HTR-8/SVneo (cell line): ENCODE results near the gene GCC1.
"Not testable (repeated sequence)": the region's sequence is repeated elsewhere in the genome, so short reads cannot be mapped to it uniquely, and the experiment has no call there.

Experiments
- DNase-seq: peaks from one replicate; pipeline ENCODE4 v3.0.0; 2011; ENCODE audit warnings: low spot score, mixed read lengths; ENCODE audit not compliant: insufficient read length
- FAIRE-seq: peaks from 2 replicates; lab custom pipeline; 2011; peaks lifted over from hg19 to GRCh38; lab: Jason Lieb, UNC

GCC1 gene

DNA sequence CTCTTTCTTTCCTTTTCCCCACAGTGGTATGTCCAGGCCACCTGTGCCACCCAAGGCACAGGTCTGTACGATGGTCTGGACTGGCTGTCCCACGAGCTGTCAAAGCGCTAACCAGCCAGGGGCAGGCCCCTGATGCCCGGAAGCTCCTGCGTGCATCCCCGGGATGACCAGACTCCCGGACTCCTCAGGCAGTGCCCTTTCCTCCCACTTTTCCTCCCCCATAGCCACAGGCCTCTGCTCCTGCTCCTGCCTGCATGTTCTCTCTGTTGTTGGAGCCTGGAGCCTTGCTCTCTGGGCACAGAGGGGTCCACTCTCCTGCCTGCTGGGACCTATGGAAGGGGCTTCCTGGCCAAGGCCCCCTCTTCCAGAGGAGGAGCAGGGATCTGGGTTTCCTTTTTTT is 5.8 kb upstream of the GCC1 start:
- DNase-seq, result no peak
- FAIRE-seq, result no peak

DNA sequence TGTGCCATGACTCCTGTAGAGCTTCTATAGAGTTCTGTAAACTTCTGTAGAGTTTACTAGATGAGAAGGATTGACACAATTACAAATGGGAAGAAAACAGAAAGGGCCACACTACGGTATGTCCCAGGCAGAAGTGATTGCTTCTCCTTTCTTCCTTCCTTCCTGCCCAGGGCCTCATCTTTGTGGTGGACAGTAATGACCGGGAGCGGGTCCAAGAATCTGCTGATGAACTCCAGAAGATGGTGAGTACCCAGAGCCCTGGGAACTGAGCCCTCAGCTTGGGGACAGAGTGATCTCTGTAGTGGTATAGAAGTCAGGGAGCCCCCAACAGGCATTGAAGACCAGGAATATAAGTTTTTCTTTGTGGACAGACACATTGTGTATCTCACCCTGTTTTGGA is 4.5 kb upstream of the GCC1 start:
- no peak for DNase-seq
- no peak for FAIRE-seq

DNA sequence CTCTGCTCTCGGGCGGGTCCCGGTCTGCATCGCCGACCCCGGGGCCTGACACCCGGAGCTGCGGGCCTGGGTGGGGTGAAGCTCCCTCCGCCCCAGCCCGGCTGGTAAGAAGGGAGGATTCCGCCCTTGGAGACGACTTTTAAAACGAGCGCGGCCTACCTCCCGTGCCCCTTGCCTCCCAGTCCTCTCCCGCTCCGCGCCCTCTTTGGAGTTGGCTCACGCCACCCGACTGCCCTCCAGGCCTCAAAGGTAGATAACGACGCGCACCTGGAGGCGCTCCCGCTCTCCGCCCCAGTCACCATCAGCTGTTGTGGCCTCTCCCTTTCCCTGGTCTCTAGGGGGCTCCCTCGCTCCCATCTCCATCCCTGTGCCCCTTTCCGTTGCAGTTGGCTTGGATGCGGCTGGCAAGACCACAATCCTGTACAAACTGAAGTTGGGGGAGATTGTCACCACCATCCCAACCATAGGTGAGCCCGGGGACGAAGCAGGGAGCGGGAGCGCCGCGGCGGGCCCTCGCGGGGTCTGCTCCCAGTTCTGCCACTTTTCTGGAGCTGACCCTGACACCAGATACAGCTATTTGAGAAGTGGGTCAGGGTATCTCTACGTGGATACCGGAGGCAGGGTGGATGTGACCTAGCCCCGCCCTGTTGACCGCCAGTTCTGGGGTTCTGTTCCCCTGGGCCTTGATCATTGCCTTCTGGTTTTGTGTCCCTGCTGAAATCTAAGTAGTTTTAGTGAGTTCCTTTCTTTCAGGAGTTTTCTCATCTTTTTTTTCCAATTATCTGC is 3.5 kb upstream of the GCC1 start:
- FAIRE-seq, result no peak
- peak; percentile 73 for DNase-seq

DNA sequence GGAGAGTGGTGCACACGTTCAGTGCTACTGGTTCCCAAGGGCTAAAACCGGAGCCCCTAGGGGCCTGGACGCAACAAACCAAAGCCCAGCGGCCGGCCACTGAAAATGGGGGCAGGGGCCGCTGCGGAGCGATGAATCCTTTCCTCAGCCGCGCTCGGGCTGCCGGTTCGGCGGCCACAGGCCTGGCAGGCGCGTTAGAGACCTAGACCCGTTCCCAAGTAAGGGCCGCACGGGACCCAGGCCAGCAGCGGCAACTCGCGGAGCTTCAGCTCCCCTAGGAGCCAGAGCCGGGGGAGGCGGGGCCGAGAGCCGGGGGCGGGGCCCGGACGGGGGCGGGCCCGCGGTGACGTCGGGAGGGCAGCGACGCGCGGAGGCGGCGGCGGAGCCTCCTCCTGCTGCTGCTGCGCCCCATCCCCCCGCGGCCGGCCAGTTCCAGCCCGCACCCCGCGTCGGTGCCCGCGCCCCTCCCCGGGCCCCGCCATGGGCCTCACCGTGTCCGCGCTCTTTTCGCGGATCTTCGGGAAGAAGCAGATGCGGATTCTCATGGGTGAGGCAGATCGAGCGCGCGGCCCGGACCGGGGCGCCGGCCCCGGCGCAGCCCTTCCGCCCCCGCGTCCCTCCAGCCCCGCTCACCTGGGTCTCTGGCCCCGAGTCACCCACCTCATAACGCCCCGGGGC is 2.8 kb upstream of the GCC1 start, which contains the start of gene ARF5:
ARF5 (plus strand) TSS at position 393 of the 678 bp plus-strand sequence; CDS start at position 481, 88 bp downstream.
- FAIRE-seq (no peak), DNase-seq (peak; percentile 80)

DNA sequence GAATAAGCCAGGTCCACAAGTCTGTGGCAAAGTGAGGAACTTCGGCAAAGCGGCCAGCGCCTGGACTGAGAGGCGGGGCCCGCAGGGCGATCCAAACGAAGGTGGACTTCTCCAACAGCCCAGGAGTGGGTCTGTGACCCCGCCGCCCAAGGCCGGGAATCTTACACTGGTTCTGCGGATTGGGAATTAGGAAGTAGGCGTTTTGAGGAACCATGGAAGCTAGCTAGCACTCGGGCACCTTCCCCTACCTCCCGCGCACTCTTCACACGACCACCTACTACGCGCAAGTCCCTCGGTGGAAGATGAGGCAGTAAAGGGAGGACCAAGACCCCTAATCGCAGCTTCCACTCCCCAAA is 2.2 kb upstream of the GCC1 start:
- no peak for FAIRE-seq
- DNase-seq, result no peak

DNA sequence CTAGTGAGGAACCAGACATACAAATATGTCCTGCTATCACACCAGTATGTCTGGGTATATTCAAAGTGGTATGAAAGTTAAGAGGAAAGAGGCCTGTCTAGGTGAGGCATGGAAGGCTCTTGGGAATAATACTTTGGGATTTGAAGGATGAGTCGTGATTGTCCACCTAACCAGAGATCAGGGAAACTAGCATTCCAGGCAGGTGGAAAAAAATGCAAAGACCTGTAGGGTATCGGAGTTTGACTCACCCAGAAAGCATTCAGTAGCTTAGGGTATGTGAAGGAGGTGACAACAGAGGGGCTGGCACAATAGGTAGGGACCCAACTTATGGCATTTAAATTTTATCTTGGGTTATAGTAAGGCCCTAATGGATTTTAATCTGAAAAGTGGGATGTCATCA is 950 bp upstream of the GCC1 start:
- no peak for FAIRE-seq

DNA sequence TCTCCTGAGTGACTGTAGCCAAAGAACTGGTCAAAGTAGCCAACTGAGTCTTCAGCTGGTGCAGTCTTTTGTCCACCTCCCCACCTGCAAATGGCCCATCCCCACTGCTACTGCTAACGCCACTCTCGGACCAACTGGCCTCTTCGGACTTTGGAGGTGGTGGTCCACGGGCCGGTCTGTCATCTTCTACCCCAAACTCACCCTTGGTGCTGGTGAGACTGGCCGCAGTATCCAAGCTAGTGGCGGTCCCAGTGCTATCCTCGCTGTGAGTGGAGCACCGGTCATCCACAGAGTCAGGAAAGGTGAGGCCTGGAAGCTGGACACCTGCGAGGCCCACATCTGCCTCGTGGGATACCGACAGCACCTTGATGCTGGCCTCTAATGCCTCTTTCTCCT is 750 bp downstream of the GCC1 start:
- DNase-seq, result no peak

More for the DNA sequence above, 950 bp upstream of the GCC1 start:
- no peak for DNase-seq

DNA sequence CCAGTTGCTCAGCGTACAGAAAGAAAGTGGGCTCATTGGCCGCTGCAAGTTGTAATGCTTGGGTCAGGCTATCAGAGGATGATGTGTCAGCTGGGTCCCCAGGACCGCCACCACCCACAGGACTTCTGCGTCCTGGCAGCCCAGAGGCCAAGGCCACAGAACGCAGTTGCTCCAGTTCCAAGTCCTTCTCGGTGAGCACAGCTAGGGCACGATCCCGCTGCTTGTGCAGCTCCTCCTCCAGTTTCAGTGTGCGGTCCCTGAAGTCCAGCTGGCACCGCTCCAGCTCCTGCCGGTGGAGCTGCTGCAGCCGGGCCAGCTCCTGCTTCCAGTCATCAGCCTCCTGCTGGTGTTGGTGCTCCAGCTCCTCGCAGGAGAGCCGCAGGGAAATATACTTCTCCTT is 3.0 kb downstream of the GCC1 start:
- no peak for FAIRE-seq
- DNase-seq, result no peak

More for the DNA sequence above, 750 bp downstream of the GCC1 start:
- no peak for FAIRE-seq

DNA sequence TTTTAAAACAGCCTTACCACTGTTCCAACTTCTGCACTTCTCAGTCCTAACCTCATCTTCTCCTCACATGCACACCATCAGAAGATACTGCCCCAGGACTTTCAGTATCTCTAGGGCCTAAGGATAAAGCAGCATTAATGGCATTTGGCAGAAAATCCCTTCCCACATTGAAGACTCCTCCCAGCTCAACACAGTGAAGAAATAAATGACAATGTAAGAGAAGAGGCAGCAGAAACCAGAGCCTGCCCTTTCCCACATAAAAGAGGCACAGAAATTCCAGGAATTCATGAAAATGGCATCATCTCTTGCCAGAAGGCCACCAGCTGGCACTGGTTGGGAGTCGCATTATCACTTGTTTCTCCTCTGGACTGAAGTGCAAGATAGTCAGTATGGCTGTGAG is 3.7 kb downstream of the GCC1 start:
- DNase-seq, result no peak
- FAIRE-seq, result no peak

DNA sequence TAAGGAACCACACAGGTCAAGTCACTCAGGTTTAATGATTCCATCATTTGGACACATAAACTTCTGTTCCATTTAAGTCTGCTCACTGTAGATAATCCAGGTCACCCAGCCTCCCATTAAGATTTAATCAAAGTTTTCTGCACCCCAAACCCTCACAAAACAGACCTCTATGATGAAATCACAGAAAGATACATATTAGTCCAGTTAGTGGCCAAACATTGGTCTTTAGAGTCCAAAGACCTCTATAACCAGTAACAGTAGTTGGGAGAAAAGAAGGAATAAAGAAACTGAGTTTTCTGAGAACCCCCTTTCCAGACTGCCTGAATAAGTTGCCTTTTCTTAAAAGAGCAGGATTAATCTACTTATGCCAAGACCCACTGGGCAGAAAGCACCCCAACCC is 4.8 kb downstream of the GCC1 start:
- DNase-seq, result no peak
- FAIRE-seq, result no peak

DNA sequence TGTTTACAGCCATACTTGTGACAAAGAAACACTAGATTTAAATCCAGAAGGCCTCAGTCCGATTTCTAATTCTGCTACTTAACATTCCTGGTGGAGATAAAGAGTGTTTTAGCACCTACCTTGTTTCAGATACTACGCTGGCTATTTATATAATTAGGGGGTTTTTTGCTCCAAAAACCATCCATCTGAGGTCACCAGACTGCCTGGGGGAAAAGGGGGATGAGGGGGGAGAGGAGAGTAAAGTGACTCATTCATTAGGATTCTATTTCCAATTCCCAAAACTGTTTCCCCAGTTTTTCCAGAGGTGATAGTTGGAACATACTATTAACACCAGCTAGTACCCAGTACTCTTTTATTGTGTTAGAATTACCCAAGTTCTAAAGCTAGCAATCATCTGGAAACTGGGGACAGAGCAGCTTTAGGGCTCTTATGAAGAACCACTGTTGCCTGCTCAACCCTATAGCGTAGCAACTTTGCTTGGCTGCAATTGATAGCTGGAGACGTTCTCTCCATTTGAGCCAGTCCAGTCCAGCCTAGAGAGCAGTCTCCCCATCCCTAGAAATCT is 6.6 kb downstream of the GCC1 start:
- DNase-seq (no peak), FAIRE-seq (no peak)

DNA sequence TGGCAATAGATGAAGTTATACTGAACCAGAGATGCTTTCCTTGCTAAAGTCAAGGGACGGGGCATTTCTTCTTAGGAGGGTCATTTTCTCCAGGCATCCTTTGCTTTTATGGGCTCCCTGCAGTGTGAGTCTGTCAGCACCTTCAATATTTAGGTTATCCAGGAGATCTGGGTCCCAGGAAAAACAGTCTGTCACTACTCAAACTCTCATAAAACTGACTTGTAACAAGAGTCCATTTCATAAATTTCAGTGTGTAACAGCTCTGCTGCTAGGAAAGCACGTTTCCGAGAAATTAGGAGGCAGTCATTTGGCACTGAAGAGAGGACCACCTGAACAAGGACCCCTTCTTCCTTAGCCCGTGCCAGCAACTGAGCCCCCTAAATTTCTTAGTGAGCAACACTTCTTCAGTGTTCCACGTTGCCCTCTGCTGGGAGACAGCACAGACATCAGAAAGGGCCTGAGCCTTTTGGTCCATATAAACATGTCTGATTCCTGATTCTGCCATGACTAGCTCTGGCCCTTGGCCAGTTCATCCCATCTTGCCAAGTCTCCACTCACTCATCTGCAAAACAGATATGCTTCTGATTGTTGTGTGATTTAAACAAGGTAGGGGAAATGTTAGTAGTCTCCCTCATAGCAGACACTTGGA is 7.2 kb downstream of the GCC1 start:
- no peak for DNase-seq
- FAIRE-seq, result no peak

DNA sequence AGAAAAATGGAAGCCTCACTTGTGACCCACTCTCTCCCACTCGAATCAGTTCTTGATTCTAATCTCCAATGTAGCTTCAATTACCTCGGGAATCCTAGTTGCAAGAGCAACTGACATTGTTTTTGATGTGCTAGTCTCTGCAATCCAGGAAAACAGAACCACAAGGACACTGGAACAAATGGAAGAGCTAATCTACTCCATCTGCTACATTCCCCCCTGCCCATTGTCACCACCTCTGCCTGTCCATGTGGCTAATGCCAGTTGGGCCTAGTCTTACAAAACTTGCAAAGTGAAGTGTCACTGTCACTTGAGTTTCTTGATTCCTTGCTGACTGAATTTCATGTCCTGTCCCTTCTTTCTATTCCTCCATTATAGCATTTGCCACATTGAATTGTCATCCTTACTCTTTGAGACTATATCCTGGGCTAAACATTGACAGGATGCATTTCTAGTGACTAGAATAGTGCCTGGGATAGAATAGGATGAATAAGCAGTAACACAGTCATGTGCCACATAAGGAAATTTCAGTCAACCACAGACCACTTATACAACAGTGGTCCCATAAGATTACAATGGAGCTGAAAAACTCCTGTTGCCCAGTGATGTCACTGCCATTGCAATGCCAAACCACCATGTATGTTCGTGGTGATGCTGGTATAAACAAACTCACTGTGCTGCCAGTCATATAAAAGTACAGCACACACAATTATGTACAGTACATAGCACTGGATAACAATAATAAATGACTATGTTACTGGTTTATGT is 13.5 kb downstream of the GCC1 start:
- no peak for DNase-seq
- FAIRE-seq, result no peak

DNA sequence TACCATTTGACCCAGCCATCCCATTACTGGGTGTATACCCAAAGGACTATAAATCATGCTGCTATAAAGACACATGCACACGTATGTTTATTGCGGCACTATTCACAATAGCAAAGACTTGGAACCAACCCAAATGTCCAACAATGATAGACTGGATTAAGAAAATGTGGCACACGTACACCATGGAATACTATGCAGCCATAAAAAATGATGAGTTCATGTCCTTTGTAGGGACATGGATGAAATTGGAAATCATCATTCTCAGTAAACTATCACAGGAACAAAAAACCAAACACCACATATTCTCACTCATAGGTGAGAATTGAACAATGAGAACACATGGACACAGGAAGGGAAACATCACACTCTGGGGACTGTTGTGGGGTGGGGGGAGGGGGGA is 17.4 kb downstream of the GCC1 start:
- FAIRE-seq, DNase-seq: not testable (repeated sequence)

DNA sequence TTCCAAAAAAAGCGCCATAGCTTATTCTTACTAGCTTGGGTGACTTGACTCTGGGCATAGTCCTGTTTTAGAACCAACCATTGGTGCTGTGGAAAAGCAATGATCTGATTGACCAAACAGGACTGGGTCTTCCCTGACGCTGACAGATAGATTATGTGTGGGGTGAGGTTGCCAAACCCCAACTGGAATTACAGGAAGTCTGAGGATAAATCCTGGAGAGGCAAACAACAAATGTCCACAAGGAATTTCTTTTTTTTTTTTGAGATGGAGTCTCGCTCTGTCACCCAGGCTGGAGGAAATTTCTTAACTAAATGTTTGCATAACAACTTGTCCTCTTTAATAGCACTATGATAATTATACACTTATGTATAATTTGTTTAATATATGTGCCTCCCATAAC is 19.2 kb downstream of the GCC1 start:
- no peak for DNase-seq
- FAIRE-seq, result no peak

DNA sequence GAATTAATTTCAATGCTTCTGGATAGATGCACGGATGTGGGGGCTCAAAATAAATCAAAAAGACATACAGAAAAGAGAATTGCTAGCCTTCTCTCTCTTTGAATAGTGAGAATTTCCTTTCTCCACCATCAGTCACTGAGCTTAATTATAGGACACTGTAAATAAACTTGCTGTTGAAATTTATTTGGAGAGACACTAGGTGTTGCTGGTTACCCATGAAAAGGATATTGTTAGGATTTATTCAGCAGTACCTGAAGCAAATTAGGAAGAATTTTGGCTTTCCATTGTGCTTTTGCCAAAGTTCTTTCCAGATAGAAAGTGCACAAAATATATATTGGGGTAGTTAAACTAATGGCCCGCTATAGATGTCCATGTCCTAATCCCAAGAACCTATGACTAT is 27.6 kb downstream of the GCC1 start:
- FAIRE-seq (no peak), DNase-seq (no peak)

DNA sequence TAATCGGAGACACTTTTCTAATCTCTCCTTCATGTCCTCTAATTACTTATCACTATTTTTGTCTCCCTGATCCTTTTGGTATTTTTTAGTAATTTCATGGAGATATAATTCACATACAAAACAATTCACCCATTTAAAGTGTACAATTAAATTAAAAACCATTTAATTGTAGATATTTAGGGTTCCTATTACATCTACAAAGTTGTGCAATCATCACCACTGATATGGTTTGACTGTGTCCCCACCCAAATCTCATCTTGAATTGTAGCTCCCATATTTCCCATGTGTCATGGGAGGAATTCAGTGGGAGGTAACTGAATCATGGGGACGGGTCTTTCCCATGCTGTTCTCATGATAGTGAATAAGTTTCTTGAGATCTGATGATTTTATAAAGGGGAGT is 29.0 kb downstream of the GCC1 start:
- DNase-seq, result no peak
- no peak for FAIRE-seq

DNA sequence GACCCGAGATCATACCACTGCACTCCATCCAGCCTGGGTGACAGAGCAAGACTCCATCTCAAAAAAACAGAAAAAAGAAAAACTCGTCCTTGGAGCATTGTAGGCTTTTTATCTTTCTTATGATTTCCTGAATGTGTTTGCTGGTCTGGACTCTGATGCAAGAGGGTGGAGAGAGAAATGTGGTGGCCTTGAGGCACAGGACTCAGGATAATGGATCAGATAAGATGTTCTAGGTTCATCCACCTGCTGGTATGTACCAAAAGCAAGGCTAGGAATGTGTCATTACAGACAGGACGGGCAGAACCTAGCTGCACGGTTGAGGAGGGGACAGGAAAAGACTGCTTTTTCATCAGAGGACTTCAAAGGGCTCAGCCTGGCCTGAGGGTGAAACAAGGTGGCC is 33.5 kb downstream of the GCC1 start:
- FAIRE-seq, result no peak
- no peak for DNase-seq

DNA sequence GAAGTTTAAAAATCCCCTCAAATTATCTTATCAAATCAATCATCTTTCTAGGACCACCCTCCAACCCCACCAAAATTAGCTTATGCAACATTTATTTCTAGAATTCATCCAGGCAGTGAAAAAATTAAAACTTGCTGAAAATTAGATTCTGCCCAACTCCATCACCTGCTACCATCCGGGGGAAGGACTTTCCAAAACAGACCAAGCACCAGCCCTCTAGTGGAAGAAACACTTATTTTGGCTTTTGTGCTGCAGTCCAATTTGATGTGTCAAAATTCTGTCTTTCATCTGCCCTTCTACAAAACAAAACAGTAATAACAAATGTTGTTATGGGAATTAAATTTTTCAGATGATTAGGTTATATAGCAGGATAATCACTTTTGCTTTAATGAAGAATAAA is 35.1 kb downstream of the GCC1 start:
- DNase-seq, result no peak
- FAIRE-seq, result no peak

DNA sequence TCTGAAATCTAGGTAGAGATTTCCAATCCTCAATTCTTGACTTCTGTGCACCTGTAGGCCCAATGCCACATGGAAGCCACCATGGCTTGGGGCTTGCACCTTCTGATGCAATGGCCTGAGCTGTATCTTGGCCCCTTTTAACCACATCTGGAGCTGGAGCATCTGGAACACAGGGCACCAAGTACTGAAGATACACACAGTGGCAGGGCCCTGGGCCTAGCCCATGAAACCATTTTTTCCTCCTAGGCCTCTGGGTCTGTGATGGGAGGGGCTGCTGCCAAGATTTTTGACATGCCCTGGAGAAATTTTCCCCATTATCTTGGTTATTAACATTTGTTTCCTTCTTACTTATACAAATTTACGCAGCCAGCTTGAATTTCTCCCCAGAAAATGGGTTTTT is 39.1 kb downstream of the GCC1 start:
- FAIRE-seq (no peak), DNase-seq (no peak)
